Measurements from ENCODE around the gene RNF8.
"Not testable (repeated sequence)": the region's sequence is repeated elsewhere in the genome, so short reads cannot be mapped to it uniquely, and the experiment has no call there.

RNF8 gene, protein sequence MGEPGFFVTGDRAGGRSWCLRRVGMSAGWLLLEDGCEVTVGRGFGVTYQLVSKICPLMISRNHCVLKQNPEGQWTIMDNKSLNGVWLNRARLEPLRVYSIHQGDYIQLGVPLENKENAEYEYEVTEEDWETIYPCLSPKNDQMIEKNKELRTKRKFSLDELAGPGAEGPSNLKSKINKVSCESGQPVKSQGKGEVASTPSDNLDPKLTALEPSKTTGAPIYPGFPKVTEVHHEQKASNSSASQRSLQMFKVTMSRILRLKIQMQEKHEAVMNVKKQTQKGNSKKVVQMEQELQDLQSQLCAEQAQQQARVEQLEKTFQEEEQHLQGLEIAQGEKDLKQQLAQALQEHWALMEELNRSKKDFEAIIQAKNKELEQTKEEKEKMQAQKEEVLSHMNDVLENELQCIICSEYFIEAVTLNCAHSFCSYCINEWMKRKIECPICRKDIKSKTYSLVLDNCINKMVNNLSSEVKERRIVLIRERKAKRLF

DNA sequence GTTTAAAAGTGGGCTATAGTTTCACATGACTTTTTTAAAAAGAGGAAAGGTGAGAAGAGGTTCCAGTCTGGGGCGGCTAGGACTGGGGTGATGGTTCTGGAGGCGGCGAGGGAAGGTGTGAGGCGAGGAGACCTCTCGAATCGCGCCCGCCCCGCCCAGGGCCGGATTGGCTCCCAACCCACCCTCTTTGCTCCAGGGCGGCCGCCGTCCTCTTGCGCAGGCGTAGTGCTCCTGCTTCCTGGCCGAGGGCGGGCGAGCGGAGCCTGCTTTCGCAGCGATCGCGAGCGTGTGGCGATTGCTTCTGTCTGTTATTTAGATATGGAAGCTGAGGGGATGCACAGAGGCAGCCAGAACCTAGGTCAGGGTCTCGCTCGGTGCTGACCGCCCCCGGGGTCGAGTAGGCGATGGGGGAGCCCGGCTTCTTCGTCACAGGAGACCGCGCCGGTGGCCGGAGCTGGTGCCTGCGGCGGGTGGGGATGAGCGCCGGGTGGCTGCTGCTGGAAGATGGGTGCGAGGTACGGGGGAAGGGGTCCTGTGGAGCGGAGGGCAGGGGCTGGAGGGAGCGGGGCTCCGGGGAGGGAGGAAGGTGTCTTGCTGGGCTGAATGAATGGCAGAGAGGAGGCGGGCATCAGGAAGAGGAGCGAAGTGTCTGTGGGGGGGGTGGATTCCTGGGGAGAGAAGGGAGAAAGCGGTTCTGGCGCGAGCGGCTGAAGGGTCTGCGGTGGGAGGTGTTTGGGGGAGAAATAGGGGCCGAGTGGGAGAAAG is at the start of gene RNF8:
RNF8 (plus strand) TSS at position 223 of the 765 bp plus-strand sequence; CDS start at position 405, 182 bp downstream.
- DNase-seq (ENCODE audit: low spot score): peak; percentile 81

DNA sequence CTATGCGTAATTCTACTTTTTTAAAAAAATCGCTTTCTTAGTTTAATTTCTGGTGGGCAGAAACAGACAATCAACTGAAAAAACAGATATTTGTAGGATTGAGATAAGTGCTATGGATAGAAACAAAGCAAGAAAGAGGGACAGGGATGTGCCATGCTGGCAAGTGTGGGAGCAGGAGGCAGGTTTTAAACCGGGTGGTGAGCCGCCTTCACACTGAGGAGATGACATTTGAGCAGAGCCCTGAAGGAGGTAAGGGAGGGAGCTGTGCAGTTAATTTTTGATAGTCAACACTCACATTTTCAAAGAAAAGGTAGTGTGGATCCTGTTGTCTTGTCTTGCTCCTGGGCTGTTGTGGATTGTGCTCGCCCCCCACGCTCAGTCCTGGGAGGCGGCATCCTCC is 49.0 kb upstream of the RNF8 start:
- DNase-seq (ENCODE audit: low spot score): no peak

DNA sequence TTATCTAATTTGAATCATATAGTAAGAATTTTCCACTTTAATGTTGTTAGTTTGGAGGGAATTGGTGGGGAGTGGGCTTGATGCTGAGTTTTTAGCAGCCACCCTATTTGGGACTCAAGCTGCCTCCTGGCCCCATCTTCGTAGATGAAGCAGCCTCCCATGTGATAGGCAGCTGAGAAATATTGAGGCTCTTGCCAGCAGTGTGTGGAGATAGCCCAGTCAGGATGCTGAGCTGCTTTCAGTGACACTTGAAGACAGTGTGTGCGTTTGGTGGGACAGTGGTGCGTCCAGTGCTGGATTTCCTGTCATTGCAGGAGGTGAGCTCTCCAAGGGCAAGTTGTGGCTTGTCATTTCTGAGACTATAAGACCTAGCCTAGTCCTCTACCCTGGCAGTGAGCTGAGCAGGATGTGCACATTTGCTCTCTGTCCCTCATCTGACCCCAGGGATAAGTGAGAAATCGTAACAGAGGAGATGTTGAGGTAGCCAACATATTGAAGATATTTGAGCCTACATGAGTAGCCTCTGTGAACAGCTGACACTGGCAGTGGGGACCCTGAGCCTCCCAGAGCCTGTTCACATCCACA is 47.9 kb upstream of the RNF8 start:
- DNase-seq (ENCODE audit: low spot score): no peak

DNA sequence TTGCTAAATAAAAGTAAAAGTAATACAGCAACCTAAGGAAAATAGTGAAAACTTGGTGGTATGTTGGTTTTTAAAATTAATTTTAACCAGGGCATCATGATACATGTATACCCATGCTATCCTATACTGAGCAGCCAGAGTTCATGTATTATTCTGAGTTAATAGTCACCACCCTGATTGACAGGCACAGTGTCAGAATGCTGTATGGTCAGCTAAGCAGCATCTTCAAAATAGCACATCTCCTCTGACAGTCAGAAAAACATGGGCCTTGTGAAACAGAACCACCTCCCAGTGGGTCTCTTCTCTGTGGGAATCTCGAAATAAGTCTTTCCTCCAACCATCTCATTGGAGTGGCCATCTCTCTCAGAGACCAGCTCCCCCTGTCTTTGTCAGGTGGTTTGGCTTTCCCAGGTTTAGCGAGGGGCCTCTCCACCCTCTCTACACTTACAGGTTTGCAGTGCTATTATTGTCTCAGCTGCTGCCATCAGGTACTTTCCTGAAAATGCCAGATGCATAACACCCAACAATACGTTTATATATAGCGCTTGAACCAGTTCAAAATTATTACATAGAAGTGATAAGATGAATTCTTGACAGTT is 47.1 kb upstream of the RNF8 start:
- no peak for DNase-seq (ENCODE audit: low spot score)

DNA sequence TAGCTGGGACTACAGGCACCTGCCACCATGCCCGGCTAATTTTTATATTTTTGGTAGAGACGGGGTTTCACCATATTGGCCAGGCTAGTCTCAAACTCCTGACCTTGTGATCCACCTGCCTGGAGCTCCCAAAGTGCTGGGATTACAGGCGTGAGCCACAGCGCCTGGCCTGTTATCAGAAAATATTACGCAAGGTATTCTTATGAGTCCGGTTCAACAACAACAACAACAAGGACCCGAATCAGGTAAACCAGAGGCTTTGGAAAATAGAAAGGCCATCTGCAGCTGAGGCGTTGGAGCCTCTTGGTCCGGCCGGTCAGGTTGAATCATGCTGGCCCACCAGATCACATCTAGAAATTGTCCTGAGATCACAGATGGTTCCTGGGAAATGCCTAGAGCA is 46.3 kb upstream of the RNF8 start:
- not testable (repeated sequence) for DNase-seq (ENCODE audit: low spot score)

DNA sequence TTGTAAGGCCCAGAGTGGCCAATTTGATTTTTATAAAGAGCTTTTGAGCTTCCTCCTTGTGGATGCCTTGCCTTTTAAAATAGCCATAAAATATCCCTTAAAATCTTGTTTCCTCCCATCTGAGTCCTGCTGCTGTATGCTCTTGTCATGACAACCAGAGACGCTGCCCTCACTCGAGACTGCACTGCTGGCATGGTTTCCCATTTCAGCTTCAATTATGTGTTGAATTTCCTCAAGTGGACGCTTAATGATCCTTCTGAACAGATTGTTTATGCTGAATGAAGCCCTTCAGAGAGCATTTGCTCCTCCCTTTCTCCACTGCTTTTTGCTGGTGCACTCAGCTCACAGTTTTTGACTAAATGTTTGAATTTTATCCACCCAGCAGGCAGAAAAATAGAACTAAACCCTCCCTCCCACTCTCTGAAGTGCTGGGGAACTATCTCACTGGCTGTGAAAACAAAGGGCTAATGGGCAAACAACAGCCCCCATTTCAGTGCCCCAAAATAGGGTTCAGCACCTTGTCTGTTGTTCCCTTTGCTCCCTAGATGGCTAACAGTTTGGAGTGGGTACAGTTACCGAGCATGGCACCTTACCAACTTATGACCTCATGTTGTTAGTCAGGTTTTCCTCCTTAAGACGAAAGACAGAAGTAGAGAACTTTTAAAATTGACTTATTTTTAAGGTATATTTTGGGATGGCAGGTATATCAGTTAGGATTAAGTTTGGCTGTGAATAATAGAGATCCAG is 45.5 kb upstream of the RNF8 start:
- no peak for DNase-seq (ENCODE audit: low spot score)

DNA sequence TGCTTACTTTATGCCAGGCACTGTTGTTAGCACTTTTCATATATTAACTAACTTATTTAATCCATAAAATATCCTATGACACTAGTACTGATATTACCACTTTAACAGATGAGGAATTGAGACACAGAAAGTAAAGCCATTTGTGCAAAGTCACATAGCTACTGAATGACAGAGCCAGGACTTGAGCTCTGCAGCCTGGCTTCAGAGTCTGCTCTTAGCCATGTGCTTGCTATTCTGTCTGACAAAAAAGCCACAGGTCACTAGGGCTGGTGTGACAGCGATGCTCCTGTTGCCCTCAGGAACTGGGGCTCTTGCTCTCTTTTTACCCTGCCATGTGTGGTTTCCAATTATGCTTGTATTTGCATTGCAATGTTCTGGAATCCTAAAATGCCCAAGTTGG is 44.7 kb upstream of the RNF8 start:
- no peak for DNase-seq (ENCODE audit: low spot score)

DNA sequence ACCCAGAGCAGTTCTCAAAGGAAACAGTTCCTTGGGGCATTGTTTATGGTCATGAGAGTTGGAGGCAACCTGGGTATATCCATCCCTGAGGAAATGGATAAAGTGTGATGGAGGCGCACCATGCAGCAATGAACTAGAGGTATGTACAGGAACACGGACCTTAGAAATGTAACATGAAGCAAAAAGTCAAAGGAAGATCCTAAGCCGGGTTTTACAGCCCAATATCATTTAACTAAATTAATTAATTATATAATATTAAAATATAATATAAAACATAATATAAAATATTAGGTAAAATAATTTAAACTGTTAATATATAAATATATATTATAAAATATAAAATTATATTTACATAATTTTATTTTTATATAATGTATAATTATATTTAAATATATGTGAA is 44.1 kb upstream of the RNF8 start:
- no peak for DNase-seq (ENCODE audit: low spot score)

DNA sequence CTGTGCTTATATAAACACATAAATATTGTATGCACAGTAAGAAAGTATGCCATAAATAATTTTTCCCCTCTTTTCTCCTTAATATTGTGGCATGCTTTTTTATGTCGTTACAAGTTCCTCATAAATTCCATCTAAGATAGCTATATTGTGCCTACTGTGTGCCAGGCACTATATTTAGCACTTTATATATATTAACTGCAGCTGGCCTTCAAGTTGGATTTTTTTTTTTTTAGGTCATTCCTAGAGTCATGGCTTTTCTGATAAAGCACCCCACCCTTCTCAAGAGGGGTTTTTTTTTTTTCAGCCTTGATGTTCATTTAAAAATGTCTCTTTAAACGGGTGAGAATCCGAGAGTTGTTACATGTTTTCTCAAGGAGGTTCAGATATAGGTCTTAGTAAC is 42.8 kb upstream of the RNF8 start:
- DNase-seq (ENCODE audit: low spot score): no peak

DNA sequence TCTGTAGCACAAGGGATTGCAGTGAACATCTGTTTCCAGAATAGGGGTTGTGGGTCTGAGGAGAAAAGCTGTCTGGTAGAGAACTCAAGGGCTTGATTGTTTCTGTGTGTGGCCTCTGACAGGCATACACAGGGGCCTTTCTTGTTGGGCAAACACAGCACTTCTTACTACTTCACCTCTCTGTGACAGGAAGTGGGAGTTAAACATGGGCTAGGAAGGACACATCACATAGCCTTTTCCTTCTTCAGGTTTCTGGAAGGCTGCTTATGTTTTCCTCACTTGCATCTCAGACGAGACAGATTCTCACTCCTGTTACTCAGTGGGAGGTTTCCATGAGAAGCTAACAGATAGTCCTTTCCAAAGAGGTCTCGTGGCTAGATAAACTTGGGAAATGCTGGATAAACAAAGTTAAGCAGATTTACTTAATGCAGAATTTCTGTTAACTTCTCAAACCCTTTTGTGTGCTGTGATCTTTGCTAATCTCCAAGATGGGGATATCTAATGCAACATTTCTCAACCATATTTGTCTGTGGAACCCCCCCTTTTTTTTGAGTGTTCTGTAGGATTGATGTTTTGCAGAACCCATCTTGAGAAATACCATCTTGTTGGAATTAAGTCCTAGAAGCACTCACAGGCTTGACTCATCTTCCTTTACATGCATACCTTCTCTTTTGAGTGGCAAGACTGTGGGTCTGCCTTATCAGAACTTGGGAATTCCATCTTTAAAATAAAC is 41.9 kb upstream of the RNF8 start:
- no peak for DNase-seq (ENCODE audit: low spot score)

DNA sequence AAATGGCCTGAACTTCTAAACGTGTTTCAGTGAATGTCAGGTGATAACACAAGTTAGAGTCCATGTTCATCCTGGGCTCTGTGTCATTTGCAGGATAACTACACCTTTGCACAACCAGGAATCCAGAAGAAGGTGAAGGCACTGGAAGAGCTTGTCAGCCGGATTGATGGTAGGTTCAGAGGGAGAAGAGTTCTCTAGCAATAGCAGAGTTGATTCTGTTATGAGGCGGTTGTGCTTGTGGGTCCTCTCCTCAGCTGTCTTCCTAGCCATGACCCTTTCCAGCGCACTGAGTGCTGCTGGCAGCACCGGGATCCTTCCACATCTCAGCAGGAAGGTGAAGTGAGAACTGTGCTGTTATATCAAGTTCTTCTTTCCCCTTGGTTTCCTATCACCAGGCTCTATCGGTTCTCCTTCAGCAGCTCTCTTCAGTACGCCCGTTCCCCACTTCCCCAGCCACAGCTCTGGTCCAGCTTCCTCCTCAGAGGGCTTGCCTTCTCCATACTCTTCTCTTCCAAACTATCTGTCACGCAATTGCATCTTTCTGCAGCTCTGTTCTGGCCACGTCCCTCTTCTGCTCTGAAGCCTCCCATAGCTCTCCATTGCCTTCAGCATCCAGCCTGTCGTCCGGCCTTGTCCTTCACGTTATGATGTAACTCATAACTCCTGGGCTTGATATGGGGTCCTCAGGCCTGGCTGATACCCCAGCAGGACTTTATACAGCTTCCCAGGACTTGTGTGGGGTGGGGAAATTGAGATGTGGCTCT is 39.9 kb upstream of the RNF8 start:
- no peak for DNase-seq (ENCODE audit: low spot score)

DNA sequence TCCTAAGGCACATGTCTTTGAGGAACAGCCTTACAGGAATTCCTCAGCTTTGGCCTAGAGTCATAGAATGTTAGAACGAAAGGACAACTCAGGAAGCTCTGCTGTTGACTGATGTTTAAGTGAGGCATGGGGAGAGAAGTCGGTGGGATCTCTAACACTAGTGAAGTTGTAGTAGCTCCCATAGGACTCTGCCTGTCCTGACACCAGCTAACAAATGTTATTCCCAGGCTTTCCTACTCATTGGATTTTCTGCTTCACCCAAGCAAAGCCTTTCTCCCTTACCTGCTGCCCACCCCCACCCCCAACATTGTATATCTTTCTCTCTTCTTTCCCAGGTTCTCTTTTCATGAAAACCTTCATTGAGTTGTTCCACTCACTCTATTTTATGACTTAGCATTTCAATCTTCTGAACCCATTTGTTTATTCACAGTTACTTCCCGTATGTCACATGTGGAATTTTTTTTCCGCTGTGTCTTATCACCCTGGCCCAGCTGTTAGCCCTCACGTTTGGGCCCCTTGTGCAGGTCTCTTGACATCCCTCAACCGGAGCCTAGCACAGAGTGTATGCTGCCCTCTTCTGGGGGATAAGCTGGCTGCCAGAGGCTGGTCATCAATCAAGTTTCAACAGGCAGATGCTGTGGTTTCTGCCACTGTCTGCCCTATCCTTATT is 39.2 kb upstream of the RNF8 start:
- peak; percentile 9 for DNase-seq (ENCODE audit: low spot score)

DNA sequence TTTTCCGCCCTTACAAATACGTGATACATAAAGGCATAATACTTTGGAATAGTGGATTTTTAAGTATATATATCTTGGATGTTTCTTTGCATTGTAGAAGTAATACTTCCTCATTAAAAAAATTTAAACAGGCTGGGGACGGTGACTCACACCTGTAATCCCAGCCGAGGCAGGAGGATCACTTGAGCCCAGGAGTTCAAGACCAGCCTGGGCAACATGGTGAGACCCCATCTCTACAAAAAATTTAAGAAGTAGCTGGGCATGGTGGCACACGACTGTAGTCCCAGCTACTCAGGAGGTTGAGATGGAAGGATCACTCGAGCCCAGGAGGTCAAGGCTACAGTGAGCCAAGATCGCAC is 38.6 kb upstream of the RNF8 start:
- DNase-seq (ENCODE audit: low spot score): no peak

DNA sequence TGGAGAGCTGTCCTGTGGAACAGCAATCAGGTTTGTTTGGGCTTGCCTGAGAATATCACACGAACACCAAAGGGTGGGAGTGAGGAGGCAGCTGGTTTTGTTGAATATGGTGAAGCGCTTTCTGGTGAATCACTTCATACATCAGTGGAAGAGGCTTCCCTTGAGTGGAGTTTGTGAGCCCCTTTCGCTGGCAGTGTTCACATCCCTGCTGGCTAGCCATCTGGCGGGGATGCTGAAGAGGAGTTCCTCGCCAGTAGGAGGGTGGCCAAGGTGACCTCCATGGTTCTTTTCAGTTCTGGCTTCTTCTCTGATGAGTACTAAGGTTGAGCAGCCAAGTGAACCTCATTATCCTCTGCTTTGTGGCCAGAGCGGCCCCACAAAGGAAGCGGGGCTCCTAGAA is 37.7 kb upstream of the RNF8 start:
- DNase-seq (ENCODE audit: low spot score): no peak

DNA sequence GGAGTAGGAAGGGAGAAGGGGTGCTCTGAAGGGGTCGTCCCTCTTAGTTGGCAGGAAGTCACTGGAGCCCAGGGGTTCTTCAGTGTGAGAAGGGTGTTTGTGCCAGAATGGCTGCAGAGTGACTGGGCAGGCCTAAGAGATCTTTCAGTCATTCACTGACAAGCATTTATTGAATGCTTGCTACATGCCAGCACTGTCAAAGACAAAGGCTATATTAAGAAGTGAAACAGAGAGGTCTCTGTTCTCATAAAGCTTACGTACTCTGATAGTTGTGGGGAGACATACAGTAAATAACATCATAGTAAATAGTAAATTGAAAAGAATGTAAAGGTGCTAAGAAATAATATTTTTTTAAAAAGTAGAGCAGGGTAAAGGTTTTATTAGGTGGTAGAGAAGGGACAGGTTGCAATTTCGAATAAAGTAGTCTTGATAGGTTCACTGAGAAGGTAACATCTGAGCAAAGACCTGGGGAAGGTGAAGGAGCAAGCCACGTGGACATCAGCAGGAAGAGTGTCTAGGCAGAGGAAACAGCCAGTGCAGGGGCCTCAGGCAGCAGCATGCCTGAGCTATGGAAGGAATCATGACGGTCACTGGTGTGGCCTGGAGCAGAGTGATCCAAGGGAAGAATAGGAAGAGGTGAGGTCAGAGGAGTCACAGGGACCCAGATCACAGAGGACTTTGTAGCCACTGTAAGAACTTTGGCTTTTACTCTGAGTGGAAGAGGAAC is 36.3 kb upstream of the RNF8 start:
- DNase-seq (ENCODE audit: low spot score): no peak

DNA sequence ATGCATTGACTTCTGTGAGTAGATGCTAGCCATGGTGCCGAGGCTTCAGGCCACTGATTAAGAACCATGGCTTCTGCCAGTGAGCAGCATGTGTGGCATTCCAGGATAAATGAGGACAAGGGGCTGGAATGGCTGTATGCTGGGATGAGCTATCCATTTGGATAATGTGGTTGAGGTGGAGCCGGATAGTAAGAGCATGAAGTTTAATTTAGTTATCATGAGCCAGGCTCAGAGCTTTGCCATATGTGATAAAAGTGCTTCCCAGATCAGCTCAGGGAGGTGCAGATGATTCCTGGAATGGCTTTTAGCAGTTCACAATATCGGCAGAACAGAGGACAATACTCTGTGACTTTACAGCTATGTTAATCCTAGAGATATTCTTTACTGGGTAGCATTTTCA is 34.6 kb upstream of the RNF8 start:
- no peak for DNase-seq (ENCODE audit: low spot score)

DNA sequence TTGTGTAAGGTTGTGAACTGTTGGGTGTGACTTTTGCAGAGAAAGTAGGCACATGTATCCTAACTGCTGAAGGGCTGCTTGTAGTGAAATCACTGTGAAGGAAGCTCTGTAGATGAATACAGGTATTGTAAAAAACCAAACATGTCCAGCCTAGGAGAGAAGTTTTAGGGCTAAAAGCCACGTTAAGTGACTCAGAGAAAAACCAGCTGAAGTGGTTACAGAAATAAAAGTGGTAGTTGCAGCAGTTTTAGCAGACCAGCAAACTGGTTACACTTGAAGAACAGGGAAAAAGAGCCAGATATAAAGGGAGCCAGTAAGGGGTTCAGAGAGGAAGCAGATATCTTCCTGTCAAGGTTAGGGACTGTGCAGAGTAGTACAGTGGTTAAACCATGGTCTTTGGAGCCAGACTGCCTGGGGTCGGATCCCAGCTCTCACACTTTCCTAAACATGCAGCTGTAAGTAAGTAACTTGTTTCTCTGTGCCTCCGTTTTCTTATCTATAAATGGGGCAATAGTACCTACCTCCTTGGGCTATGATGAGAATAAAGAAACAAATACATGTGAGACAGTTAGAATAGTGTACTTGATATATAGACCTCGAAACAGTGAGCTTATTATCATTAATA is 33.8 kb upstream of the RNF8 start:
- DNase-seq (ENCODE audit: low spot score): no peak

DNA sequence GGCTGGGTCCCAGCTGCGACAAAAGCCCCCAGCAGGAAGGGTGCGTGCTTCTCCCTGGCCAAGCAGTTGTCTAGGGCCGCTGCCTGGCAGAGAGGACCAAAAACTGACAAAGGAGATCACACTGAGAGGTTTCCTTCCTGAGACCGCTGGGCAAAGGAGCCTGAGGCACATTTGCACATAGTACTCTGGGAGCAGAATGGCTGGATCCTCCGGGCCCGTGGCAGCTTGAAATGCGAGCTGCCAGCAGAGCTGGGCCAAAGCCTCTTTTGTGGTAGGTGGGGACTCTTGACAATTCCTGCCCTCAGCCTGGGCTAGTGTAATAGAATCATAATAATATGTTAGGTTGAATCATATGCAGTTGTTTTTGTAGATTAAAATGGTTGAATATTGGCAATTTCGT is 33.1 kb upstream of the RNF8 start:
- no peak for DNase-seq (ENCODE audit: low spot score)

DNA sequence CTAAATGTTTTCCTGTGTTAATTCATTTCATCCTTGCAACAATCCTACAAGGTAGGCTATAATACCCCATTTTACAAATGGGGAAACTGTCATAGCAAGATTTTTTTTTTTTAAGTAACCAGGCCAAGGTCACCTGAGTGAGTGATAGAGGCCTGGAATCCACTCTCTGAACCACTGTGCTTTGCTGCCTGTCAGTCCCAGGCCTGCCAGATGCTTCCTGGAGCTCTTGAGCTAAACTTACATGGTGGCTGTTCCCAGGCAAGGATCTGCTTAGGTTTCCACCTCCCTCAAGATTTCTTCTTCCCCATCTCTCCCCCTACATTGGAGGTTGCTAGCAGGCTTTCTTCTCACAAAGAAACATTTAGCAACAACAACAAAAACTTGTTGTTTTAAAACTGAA is 32.7 kb upstream of the RNF8 start:
- no peak for DNase-seq (ENCODE audit: low spot score)
